ENCODE data around the gene ZCCHC7. TPM values are rescaled to one million over a fixed set of nuclear protein-coding genes. Genes with fewer than 3 reads are reported as not detected.

Gene ZCCHC7
- total RNA-seq, 4 donors from 2014 or later: 13.8 to 24.6 (median 18.5) TPM

DNA sequence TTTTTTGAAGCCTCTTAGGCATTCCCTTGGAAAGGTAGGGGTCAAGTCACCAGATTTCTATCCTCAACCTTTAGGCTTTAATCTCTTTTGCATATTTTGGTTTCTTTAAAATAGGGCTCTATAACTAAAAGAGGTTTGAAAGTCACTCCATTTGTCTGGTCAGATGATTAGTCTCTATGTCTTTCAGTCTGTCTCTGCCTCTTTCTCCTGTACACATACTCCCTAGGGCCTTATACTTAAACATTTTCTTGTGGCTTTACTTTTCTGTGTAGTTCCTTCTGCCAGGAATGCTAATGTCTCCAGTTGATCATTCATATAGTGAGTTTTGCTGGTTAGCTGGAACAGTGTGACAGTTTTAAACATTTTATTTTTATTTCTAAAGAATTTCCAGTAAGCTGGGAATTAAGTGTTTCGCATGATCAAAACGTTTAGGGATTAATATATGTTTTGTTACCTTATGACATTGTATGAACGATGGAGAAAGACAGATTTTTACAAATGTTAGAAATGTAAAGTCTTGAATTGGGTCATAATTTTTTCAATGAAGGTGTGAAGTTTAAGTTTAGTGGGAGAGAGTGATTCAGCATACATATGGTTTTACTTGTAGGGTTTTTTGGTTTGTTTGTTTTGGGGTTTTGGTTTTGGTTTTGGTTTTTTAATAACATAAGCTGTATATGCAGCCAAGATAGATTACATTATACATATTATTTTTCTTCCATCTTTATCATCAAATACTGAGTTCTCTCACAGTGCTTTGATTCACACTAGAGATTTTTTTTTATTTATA lies 90.6 kb downstream of the ZCCHC7 start:
- TF ChIP-seq, protein P1, sequence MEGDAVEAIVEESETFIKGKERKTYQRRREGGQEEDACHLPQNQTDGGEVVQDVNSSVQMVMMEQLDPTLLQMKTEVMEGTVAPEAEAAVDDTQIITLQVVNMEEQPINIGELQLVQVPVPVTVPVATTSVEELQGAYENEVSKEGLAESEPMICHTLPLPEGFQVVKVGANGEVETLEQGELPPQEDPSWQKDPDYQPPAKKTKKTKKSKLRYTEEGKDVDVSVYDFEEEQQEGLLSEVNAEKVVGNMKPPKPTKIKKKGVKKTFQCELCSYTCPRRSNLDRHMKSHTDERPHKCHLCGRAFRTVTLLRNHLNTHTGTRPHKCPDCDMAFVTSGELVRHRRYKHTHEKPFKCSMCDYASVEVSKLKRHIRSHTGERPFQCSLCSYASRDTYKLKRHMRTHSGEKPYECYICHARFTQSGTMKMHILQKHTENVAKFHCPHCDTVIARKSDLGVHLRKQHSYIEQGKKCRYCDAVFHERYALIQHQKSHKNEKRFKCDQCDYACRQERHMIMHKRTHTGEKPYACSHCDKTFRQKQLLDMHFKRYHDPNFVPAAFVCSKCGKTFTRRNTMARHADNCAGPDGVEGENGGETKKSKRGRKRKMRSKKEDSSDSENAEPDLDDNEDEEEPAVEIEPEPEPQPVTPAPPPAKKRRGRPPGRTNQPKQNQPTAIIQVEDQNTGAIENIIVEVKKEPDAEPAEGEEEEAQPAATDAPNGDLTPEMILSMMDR (IDR thresholded peaks at IDR 0.05; ENCODE audit: low read depth): no peak

DNA sequence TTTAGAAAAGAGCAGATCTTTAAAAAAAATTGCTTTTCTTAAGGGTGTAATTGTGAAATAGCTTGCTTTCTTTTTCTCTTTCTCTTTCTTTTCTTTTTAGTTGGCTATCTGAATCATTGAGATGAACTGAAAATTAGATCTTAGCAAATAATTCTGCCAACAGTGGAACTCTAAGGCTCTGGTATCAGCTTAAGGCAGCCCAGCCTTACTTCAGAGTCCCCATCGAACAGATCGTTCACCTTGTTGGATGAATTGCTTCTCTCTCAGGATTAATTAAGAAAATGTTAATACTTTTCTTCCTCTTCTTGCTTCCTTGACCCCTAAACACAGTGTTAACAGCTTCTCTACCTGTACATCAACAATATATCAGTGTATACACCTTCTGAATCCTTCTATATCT lies 92.1 kb downstream of the ZCCHC7 start:
- TF ChIP-seq, protein P1 (IDR thresholded peaks at IDR 0.05; ENCODE audit: low read depth): no peak

DNA sequence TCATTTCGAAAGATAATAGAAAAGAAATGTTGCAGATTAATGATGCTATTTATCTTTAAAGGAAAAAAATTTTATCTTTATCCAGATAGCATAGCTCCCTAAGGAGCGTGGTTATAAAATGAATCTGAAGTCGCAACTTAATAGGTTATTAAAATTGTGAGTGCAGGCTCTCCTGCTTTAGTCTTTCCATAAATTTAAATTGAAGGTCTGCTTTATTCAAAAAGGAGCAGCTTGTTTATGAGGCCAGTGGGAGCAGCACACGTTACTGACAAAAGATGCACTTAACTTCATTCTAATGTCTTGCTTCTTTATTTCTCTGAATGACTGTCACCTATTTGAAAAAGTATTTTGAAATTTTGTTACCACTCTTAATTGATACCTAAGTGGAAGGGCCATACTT lies 95.0 kb downstream of the ZCCHC7 start:
- TF ChIP-seq, protein P1 (IDR thresholded peaks at IDR 0.05; ENCODE audit: low read depth): no peak

DNA sequence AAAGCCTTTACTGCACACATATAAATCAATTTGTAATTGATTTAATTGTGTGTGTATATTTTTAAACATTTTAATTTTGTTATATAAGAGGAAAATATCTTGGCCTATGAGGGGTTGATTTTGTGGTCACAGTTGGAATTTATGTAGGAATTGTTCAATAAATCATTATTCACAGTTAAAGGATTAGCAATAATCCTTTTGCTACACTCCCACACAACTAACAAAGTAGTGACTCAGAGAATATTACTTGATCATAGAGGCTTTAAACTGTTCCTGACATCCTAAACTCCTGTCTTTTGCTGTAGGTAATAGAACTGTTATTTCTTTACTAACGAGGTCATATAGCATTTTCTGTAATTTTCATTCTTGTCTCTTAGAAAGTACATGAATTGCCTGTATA lies 95.5 kb downstream of the ZCCHC7 start:
- TF ChIP-seq, protein P1 (IDR thresholded peaks at IDR 0.05; ENCODE audit: low read depth): no peak

DNA sequence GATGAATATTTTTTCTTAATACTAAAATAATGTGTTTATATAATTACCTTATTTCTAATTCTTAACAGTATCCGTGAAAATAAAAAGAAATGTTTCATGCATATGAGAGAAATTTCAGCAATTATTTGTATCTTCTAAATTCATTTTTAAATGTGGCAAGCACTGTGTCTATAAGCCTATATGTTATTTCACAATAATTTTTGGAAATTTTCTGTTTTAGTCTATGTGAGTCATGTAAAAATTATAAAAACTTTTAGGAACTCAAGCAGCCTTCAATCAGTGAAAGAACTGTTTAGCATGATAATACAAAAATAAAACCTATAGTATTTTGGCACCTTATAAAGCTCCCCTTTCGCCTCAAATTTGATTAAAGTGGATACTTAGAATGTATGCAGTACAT lies 96.8 kb downstream of the ZCCHC7 start:
- TF ChIP-seq, protein P1 (IDR thresholded peaks at IDR 0.05; ENCODE audit: low read depth): no peak

DNA sequence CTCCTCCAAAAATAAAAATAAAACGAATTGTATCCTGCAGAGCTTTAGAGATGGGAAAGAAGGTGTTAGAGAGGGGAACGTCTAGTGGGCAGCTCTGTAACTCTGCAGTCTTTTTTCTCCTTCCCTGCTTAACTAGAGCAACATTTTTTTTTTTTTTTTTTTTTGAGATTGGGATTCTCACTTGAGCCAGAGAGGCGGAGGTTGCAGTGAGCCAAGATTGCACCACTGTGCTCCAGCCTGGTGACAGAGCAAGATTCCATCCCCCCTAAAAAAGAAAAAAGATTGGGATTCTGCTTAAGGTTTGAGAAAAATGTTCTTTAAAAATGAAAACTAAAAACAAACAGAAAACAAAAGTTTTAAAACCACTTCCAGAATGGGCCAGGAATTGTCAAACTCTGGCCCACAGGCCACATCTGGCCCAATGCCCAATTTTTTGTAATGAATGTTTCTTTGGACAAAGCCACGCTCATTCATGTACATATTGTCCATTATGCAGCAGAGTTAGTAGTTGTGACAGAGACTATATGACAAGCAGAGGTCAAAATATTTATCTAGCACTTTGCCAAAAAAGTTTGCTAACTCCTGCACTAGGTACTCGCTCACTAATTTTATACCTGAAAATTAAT lies 98.5 kb downstream of the ZCCHC7 start:
- TF ChIP-seq, protein P1 (IDR thresholded peaks at IDR 0.05; ENCODE audit: low read depth): no peak

DNA sequence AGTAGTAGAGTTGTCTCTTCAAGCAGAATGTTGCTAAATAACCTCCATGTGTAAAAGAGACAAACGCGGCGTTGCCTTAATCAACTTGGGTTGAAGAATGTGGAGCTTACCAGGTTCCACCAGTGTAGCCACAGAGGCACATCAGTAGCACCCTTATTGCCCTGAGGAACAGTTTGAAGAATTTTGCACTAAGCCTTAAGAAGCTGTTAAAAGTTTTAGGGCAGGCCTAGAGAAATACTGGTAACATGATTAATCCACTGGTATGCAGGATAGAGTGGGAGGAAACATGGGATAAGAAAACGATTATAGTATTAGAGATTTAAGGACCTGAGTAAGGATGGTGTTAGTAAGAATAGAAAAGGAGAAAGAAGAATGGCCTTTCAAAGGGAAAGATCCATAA lies 100.6 kb downstream of the ZCCHC7 start:
- TF ChIP-seq, protein P1 (IDR thresholded peaks at IDR 0.05; ENCODE audit: low read depth): no peak

Data from subcutaneous adipose tissue (tissue), 4 donors.